ENCODE measurements around the gene TLN1.
A peak's percentile ranks its signal among the peaks of the same experiment; 100 is the strongest.

Gene TLN1

GRCh38 chr9:35690614-35691333 lies 41.2 kb downstream of the TLN1 start:
- TF ChIP-seq CTCF (conservative IDR thresholded peaks at IDR 0.05; ENCODE audit: low read length) = no peak
- H3K4me3 ChIP-seq (ENCODE audit: low read length) = peak overlapping the region; percentile 97
- peak; percentile 85 for DNase-seq (ENCODE audit: low read depth)

GRCh38 chr9:35690294-35690613 lies 41.7 kb downstream of the TLN1 start:
- peak overlapping the region; percentile 97 for H3K4me3 ChIP-seq (ENCODE audit: low read length)
- DNase-seq (ENCODE audit: low read depth) = peak; percentile 62
- no peak for TF ChIP-seq CTCF (conservative IDR thresholded peaks at IDR 0.05; ENCODE audit: low read length)

GRCh38 chr9:35689542-35690293 lies 42.3 kb downstream of the TLN1 start, which contains the start of gene TPM2:
TPM2 (minus strand) TSS chr9:35689925; CDS start chr9:35689817, 108 bp downstream.
- peak within 1 kb of the TSS; percentile 97 for H3K4me3 ChIP-seq (ENCODE audit: low read length)
- peak; percentile 89 for DNase-seq (ENCODE audit: low read depth)
- no peak for TF ChIP-seq CTCF (conservative IDR thresholded peaks at IDR 0.05; ENCODE audit: low read length)

- TF ChIP-seq CTCF (conservative IDR thresholded peaks at IDR 0.05; ENCODE audit: low read length) = no peak
- DNase-seq (ENCODE audit: low read depth) = peak; percentile 72
- peak overlapping the region; percentile 97 for H3K4me3 ChIP-seq (ENCODE audit: low read length)
Observed at GRCh38 chr9:35688558-35689541, 43.1 kb downstream of the TLN1 start.

- no peak for DNase-seq (ENCODE audit: low read depth)
- no peak for TF ChIP-seq CTCF (conservative IDR thresholded peaks at IDR 0.05; ENCODE audit: low read length)
- peak overlapping the region; percentile 97 for H3K4me3 ChIP-seq (ENCODE audit: low read length)
Observed at GRCh38 chr9:35687972-35688557, 43.9 kb downstream of the TLN1 start.

- TF ChIP-seq CTCF (conservative IDR thresholded peaks at IDR 0.05; ENCODE audit: low read length) = no peak
- no peak for DNase-seq (ENCODE audit: low read depth)
- peak overlapping the region; percentile 97 for H3K4me3 ChIP-seq (ENCODE audit: low read length)
Observed at GRCh38 chr9:35687306-35687705, 44.7 kb downstream of the TLN1 start.
